Measurements from ENCODE around the gene ITPKC.
"Not testable (repeated sequence)": the region's sequence is repeated elsewhere in the genome, so short reads cannot be mapped to it uniquely, and the experiment has no call there.

DNA sequence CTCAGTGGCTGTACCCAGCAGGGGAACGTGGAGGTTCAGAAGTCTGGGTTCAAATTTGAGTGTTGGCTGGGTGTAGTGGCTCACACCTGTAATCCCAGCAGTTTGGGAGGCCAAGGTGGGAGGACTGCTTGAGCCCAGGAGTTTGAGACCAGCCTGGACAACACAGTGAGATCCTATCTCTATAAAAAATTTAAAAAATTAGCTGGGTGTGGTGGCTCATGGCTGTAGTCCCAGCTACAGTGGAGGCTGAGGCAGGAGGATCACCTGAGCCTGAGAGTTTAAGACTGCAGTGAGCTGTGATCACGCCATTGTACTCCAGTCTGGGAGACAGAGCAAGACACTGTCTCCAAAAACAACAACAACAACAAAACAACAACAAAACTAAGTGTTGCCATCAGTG, 67.2 kb downstream of the ITPKC start:
- TF ChIP-seq, protein P1, sequence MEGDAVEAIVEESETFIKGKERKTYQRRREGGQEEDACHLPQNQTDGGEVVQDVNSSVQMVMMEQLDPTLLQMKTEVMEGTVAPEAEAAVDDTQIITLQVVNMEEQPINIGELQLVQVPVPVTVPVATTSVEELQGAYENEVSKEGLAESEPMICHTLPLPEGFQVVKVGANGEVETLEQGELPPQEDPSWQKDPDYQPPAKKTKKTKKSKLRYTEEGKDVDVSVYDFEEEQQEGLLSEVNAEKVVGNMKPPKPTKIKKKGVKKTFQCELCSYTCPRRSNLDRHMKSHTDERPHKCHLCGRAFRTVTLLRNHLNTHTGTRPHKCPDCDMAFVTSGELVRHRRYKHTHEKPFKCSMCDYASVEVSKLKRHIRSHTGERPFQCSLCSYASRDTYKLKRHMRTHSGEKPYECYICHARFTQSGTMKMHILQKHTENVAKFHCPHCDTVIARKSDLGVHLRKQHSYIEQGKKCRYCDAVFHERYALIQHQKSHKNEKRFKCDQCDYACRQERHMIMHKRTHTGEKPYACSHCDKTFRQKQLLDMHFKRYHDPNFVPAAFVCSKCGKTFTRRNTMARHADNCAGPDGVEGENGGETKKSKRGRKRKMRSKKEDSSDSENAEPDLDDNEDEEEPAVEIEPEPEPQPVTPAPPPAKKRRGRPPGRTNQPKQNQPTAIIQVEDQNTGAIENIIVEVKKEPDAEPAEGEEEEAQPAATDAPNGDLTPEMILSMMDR (IDR thresholded peaks at IDR 0.05): not testable (repeated sequence)
- TF ChIP-seq POLR2AphosphoS5 (IDR thresholded peaks at IDR 0.05; ENCODE audit: insufficient read depth in 1 of 2, low read depth in 1 of 2): not testable (repeated sequence)

Measured in vagina (tissue), 2 donors.